Astrocyte of the cerebellum (primary cell): ENCODE measurements around the gene CDH6.

ENCODE experiments used
- DNase-seq: peaks from one replicate; pipeline ENCODE4 v3.0.0-alpha.2; 2011; ENCODE audit warnings: low read depth
- H3K4me3 ChIP-seq: 2 replicates; pipeline ENCODE4 v1.5.1; 2011; ENCODE audit warnings: mild to moderate bottlenecking, low read depth, low read length, moderate library complexity
- in situ Hi-C: cut with HindIII; loops from 2 replicates; pipeline ENCODE4 v1.10.0; 2017; ENCODE audit warnings: low sequenced_read_pairs
- TF ChIP-seq, protein P1 (sequence below): IDR thresholded peaks from 2 replicates; pipeline ENCODE4 v1.5.1; 2012; ENCODE audit warnings: low read length, low read depth, moderate library complexity, mild to moderate bottlenecking; ENCODE audit errors: missing control alignments

Gene CDH6

DNA sequence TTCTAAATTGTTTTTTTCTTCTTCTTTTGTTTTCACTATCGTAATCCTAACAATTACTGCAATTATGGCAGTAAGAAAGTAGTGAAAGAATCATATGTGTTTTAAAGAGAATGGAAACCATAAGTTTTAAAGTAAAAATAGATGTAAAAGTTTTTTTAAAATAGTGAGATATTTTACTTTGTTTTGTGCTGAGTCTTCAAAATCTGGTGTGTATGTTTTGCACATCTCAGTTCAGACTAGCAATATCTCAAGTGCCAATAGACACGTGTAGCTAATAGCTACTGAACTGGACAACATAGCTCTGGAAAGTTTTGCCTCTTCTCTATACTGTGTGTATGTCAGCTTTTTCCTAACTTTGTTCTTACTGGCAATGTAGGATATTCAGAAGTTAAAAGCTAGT, 45.0 kb downstream of the CDH6 start:
- no peak for DNase-seq
- in situ Hi-C loops: loop anchor here (25.0 kb wide), 1 partner anchor 1201 kb away; no protein-coding TSS in a partner anchor
- H3K4me3 ChIP-seq: no peak overlapping the region
- TF ChIP-seq, protein P1, sequence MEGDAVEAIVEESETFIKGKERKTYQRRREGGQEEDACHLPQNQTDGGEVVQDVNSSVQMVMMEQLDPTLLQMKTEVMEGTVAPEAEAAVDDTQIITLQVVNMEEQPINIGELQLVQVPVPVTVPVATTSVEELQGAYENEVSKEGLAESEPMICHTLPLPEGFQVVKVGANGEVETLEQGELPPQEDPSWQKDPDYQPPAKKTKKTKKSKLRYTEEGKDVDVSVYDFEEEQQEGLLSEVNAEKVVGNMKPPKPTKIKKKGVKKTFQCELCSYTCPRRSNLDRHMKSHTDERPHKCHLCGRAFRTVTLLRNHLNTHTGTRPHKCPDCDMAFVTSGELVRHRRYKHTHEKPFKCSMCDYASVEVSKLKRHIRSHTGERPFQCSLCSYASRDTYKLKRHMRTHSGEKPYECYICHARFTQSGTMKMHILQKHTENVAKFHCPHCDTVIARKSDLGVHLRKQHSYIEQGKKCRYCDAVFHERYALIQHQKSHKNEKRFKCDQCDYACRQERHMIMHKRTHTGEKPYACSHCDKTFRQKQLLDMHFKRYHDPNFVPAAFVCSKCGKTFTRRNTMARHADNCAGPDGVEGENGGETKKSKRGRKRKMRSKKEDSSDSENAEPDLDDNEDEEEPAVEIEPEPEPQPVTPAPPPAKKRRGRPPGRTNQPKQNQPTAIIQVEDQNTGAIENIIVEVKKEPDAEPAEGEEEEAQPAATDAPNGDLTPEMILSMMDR: no peak

- in situ Hi-C loops: loop anchor here (25.0 kb wide), 1 partner anchor 1208 kb away; no protein-coding TSS in a partner anchor
- no peak for DNase-seq
- H3K4me3 ChIP-seq: no peak overlapping the region
- TF ChIP-seq, protein P1: no peak
These were observed 51.4 kb downstream of the CDH6 start for GRCh38 chr5:31244921-31245320.

GRCh38 chr5:31247381-31247780, 53.9 kb downstream of the CDH6 start:
- in situ Hi-C loops: loop anchor here (25.0 kb wide), 1 partner anchor 1210 kb away; no protein-coding TSS in a partner anchor
- no peak overlapping the region for H3K4me3 ChIP-seq
- TF ChIP-seq, protein P1: no peak
- no peak for DNase-seq

- H3K4me3 ChIP-seq: no peak overlapping the region
- in situ Hi-C loops: no loop called here
- TF ChIP-seq, protein P1: no peak
- no peak for DNase-seq
These were observed 56.7 kb downstream of the CDH6 start for GRCh38 chr5:31250201-31250600.

- TF ChIP-seq, protein P1: no peak
- no peak for DNase-seq
- no peak overlapping the region for H3K4me3 ChIP-seq
- in situ Hi-C loops: no loop called here
These were observed 57.5 kb downstream of the CDH6 start for GRCh38 chr5:31251032-31251431.

GRCh38 chr5:31255041-31255440, 61.6 kb downstream of the CDH6 start:
- DNase-seq: no peak
- TF ChIP-seq, protein P1: no peak

GRCh38 chr5:31268256-31268655, 74.8 kb downstream of the CDH6 start:
- no peak overlapping the region for H3K4me3 ChIP-seq
- TF ChIP-seq, protein P1: no peak
- DNase-seq: no peak
- in situ Hi-C loops: no loop called here

More at GRCh38 chr5:31255041-31255440, 61.6 kb downstream of the CDH6 start:
- H3K4me3 ChIP-seq: no peak overlapping the region
- in situ Hi-C loops: no loop called here
